WTC11 (cell line): ENCODE data around the gene SLC38A11. TPM values are rescaled to one million over a fixed set of nuclear protein-coding genes. Genes with fewer than 3 reads are reported as not detected.

ENCODE experiments used
- ATAC-seq: fragments of 200-7000 bp; cut with Tn5 transposase; 2 replicates; pipeline ENCODE4 v1.10.0; 2021; ENCODE audit warnings: mild to moderate bottlenecking, moderate library complexity
- CTCF ChIA-PET: fragments of 300-600 bp; sonication (Branson Sonifier 250); formaldehyde crosslinking; loops from one replicate; lab custom pipeline; 2021; ENCODE audit warnings: antibody characterized with exemption; lab: Charles Lee
- POLR2A ChIA-PET: fragments of 350-600 bp; sonication (Branson Sonifier 250); formaldehyde crosslinking; loops from one replicate; lab custom pipeline; 2021; ENCODE audit warnings: antibody characterized with exemption; lab: Charles Lee
- DNase-seq: peaks from one replicate; pipeline ENCODE4 v3.0.0; 2021; ENCODE audit warnings: low spot score
- H3K27ac Mint-ChIP-seq: 2 replicates; pipeline ENCODE4 v1.8.0; 2021; ENCODE audit warnings: mixed read lengths
- H3K27me3 Mint-ChIP-seq: 2 replicates; pipeline ENCODE4 v1.8.0; 2021; ENCODE audit warnings: low read depth, mild to moderate bottlenecking, moderate library complexity, mixed read lengths
- H3K36me3 Mint-ChIP-seq: 2 replicates; pipeline ENCODE4 v1.8.0; 2021; ENCODE audit warnings: mixed read lengths
- H3K4me1 Mint-ChIP-seq: 2 replicates; pipeline ENCODE4 v1.8.0; 2022; ENCODE audit warnings: mixed read lengths
- H3K4me3 Mint-ChIP-seq: 2 replicates; pipeline ENCODE4 v1.8.0; 2021; ENCODE audit warnings: mild to moderate bottlenecking, moderate library complexity, mixed read lengths
- H3K9me3 Mint-ChIP-seq: 2 replicates; pipeline ENCODE4 v1.8.0; 2021; ENCODE audit warnings: mixed read lengths
- ELF4 ChIP-seq: sonication (generic); formaldehyde crosslinking; IDR thresholded peaks from 2 replicates; pipeline ENCODE4 v1.8.1; 2022; ENCODE audit warnings: low read depth, mild to moderate bottlenecking, moderate library complexity, missing genetic modification reagents
- PRRX2 ChIP-seq: fragments of 250-450 bp; sonication (Bioruptor Pico); IDR thresholded peaks from 2 replicates; pipeline ENCODE4 v1.8.0; 2021; ENCODE audit warnings: mild to moderate bottlenecking
- RORB ChIP-seq: fragments of 250-450 bp; sonication (Bioruptor Pico); IDR thresholded peaks from 2 replicates; pipeline ENCODE4 v1.9.0; 2021; ENCODE audit warnings: mild to moderate bottlenecking
- ZNF219 ChIP-seq: sonication (generic); formaldehyde crosslinking; IDR thresholded peaks from 2 replicates; pipeline ENCODE4 v1.8.0; 2023; ENCODE audit warnings: missing genetic modification reagents, mild to moderate bottlenecking, borderline replicate concordance
- ZNF423 ChIP-seq: fragments of 250-450 bp; sonication (Bioruptor Pico); IDR thresholded peaks from 2 replicates; pipeline ENCODE4 v2.1.2; 2022; ENCODE audit warnings: mild to moderate bottlenecking, moderate library complexity
- total RNA-seq: library from RNA; stranded (reverse); gene quantifications from 3 replicates; pipeline ENCODE4 v1.2.3, GENCODE V29; 2021
- TF ChIP-seq, protein P1 (sequence below): fragments of 250-450 bp; sonication (Bioruptor Pico); conservative IDR thresholded peaks from 2 replicates; pipeline ENCODE4 v1.9.0; 2021; ENCODE audit warnings: mild to moderate bottlenecking
- TF ChIP-seq, protein P2 (sequence below): sonication (generic); formaldehyde crosslinking; IDR thresholded peaks from 2 replicates; pipeline ENCODE4 v1.8.1; 2022; ENCODE audit warnings: low read depth, mild to moderate bottlenecking, moderate library complexity, missing genetic modification reagents, borderline replicate concordance
- TF ChIP-seq, protein P3 (sequence below): sonication (generic); formaldehyde crosslinking; IDR thresholded peaks from 2 replicates; pipeline ENCODE4 v1.8.1; 2023; ENCODE audit warnings: mild to moderate bottlenecking, missing genetic modification reagents
- TF ChIP-seq, protein P4 (sequence below): sonication (generic); formaldehyde crosslinking; IDR thresholded peaks from 2 replicates; pipeline ENCODE4 v1.8.1; 2022; ENCODE audit warnings: low read depth, missing genetic modification reagents, borderline replicate concordance
- TF ChIP-seq, protein P5 (sequence below): fragments of 200-600 bp; IDR thresholded peaks from 2 replicates; pipeline ENCODE4 v1.8.0; 2022; ENCODE audit warnings: antibody characterized with exemption
- TF ChIP-seq, protein P6 (sequence below): sonication (generic); formaldehyde crosslinking; conservative IDR thresholded peaks from 2 replicates; pipeline ENCODE4 v1.8.1; 2023; ENCODE audit warnings: mild to moderate bottlenecking, low read depth, missing genetic modification reagents, moderate library complexity
- TF ChIP-seq, protein P7 (sequence below): sonication (generic); formaldehyde crosslinking; conservative IDR thresholded peaks from 2 replicates; pipeline ENCODE4 v1.8.1; 2022; ENCODE audit warnings: mild to moderate bottlenecking, missing genetic modification reagents
- TF ChIP-seq, protein P8 (sequence below): fragments of 250-450 bp; sonication (Bioruptor Pico); IDR thresholded peaks from 2 replicates; pipeline ENCODE4 v1.9.0; 2021; ENCODE audit warnings: mild to moderate bottlenecking

Gene SLC38A11
- total RNA-seq, 1 experiment from 2014 or later: not detected

DNA sequence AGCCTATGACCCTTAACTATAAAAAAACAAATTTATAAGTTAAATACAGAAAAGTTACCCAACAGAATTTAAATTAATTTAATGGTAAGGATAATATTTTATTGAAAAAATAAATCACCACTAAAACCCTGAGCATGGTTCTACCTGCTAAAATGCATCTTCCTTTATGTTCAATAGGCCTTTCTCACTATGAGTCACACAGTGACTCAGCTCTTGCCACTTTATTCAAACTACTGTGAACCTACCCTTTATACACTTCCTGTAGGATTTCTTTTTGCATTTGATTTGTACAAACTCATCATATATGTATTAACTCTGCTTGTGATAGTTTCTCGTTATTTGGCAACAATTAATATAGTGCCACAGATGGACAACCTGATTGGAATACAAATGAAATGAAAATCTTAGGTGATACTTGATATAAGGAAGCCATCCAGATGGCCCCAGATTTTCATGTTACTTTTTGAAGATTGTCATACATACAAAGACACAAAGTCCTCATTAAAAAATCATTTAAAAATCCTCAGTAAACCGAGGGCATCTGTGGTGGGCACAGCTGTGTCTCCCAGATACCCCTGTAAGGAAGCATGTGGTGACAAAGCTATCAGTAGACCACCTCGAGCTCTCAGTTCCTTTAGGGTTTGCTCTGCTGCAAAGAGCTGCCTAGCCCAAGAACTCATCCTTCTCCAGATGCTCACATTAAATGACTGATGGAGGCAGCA lies 58.5 kb downstream of the SLC38A11 start:
- no peak for DNase-seq
- Mint-ChIP-seq H3K4me1 (peaks cover 15% of the 10 kb centered on the region), H3K27me3 (no peaks in the 10 kb centered on the region), H3K36me3 (no peaks in the 10 kb centered on the region; the same call in 1 of the 2 replicates), H3K4me3 (no peak overlapping the region), H3K27ac (no peak overlapping the region), H3K9me3 (peaks cover 12% of the 10 kb centered on the region)
- CTCF ChIA-PET: no interaction called here
- POLR2A ChIA-PET: no interaction called here
- no peak for ATAC-seq
- TF ChIP-seq, protein P1, sequence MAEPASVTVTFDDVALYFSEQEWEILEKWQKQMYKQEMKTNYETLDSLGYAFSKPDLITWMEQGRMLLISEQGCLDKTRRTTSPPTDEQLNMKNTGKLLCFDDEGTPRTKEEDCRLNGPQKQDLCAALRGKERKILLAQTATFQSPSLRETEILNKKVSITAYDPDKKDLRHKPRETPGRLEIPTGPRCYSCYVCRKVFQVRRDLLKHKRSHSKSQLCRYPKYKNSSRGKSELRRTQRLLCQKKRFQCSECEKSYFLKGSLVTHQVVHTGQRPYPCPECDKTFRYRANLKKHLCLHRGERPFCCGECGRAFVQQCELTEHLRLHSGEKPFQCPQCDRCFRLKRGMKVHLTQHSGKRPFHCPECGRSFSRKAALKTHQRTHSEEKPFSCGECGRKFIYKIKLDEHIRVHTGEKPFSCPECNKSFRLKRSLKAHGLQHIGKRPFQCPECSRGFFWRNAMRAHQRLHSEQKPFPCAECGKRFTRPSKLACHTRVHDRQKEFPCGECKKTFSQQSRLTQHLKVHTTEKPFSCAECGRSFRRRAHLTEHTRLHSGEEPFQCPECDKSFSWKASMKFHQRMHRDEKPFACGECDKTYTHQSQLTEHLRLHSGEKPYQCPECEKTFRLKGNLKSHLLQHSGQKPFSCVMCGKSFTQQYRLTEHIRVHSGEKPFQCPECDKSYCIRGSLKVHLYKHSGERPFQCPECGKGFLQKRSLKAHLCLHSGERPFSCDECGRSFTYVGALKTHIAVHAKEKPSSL (CRISPR knock-in tag): no peak
- TF ChIP-seq, protein P2, sequence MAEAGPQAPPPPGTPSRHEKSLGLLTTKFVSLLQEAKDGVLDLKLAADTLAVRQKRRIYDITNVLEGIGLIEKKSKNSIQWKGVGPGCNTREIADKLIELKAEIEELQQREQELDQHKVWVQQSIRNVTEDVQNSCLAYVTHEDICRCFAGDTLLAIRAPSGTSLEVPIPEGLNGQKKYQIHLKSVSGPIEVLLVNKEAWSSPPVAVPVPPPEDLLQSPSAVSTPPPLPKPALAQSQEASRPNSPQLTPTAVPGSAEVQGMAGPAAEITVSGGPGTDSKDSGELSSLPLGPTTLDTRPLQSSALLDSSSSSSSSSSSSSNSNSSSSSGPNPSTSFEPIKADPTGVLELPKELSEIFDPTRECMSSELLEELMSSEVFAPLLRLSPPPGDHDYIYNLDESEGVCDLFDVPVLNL (CRISPR knock-in tag): no peak
- TF ChIP-seq PRRX2 (CRISPR knock-in tag) (no peak), ZNF423 (CRISPR knock-in tag) (no peak)
- TF ChIP-seq, protein P3, sequence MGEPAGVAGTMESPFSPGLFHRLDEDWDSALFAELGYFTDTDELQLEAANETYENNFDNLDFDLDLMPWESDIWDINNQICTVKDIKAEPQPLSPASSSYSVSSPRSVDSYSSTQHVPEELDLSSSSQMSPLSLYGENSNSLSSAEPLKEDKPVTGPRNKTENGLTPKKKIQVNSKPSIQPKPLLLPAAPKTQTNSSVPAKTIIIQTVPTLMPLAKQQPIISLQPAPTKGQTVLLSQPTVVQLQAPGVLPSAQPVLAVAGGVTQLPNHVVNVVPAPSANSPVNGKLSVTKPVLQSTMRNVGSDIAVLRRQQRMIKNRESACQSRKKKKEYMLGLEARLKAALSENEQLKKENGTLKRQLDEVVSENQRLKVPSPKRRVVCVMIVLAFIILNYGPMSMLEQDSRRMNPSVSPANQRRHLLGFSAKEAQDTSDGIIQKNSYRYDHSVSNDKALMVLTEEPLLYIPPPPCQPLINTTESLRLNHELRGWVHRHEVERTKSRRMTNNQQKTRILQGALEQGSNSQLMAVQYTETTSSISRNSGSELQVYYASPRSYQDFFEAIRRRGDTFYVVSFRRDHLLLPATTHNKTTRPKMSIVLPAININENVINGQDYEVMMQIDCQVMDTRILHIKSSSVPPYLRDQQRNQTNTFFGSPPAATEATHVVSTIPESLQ: no peak

DNA sequence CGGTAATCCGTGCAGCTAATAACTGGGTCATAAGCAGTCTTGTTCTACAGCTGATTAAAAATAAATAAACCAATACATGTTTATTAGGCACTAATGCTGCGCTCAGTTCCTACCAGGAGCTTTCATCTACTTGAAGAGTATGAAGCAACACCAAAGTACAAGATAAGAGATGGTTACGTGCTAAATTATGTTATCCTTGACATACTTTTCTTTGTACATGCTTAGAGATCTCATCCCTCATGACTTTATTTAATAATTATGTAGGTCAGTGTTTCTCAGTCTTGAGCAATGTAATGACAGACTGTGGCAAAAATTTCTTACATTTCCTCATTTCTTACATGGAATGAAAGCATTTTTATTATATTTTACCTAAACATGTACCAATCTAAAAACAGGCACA lies 59.1 kb downstream of the SLC38A11 start:
- Mint-ChIP-seq H3K9me3 (peaks cover 12% of the 10 kb centered on the region), H3K4me3 (no peak overlapping the region), H3K4me1 (peaks cover 15% of the 10 kb centered on the region), H3K27me3 (no peaks in the 10 kb centered on the region), H3K27ac (no peak overlapping the region), H3K36me3 (no peaks in the 10 kb centered on the region; the same call in 1 of the 2 replicates)
- ChIA-PET POLR2A (no interaction called here), CTCF (no interaction called here)
- TF ChIP-seq, protein P4, sequence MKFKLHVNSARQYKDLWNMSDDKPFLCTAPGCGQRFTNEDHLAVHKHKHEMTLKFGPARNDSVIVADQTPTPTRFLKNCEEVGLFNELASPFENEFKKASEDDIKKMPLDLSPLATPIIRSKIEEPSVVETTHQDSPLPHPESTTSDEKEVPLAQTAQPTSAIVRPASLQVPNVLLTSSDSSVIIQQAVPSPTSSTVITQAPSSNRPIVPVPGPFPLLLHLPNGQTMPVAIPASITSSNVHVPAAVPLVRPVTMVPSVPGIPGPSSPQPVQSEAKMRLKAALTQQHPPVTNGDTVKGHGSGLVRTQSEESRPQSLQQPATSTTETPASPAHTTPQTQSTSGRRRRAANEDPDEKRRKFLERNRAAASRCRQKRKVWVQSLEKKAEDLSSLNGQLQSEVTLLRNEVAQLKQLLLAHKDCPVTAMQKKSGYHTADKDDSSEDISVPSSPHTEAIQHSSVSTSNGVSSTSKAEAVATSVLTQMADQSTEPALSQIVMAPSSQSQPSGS (CRISPR knock-in tag): no peak
- TF ChIP-seq, protein P5, sequence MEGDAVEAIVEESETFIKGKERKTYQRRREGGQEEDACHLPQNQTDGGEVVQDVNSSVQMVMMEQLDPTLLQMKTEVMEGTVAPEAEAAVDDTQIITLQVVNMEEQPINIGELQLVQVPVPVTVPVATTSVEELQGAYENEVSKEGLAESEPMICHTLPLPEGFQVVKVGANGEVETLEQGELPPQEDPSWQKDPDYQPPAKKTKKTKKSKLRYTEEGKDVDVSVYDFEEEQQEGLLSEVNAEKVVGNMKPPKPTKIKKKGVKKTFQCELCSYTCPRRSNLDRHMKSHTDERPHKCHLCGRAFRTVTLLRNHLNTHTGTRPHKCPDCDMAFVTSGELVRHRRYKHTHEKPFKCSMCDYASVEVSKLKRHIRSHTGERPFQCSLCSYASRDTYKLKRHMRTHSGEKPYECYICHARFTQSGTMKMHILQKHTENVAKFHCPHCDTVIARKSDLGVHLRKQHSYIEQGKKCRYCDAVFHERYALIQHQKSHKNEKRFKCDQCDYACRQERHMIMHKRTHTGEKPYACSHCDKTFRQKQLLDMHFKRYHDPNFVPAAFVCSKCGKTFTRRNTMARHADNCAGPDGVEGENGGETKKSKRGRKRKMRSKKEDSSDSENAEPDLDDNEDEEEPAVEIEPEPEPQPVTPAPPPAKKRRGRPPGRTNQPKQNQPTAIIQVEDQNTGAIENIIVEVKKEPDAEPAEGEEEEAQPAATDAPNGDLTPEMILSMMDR: no peak
- TF ChIP-seq, protein P6, sequence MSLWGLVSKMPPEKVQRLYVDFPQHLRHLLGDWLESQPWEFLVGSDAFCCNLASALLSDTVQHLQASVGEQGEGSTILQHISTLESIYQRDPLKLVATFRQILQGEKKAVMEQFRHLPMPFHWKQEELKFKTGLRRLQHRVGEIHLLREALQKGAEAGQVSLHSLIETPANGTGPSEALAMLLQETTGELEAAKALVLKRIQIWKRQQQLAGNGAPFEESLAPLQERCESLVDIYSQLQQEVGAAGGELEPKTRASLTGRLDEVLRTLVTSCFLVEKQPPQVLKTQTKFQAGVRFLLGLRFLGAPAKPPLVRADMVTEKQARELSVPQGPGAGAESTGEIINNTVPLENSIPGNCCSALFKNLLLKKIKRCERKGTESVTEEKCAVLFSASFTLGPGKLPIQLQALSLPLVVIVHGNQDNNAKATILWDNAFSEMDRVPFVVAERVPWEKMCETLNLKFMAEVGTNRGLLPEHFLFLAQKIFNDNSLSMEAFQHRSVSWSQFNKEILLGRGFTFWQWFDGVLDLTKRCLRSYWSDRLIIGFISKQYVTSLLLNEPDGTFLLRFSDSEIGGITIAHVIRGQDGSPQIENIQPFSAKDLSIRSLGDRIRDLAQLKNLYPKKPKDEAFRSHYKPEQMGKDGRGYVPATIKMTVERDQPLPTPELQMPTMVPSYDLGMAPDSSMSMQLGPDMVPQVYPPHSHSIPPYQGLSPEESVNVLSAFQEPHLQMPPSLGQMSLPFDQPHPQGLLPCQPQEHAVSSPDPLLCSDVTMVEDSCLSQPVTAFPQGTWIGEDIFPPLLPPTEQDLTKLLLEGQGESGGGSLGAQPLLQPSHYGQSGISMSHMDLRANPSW: no peak
- TF ChIP-seq, protein P7, sequence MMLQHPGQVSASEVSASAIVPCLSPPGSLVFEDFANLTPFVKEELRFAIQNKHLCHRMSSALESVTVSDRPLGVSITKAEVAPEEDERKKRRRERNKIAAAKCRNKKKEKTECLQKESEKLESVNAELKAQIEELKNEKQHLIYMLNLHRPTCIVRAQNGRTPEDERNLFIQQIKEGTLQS (CRISPR knock-in tag): no peak
- TF ChIP-seq RORB (CRISPR knock-in tag) (no peak), ZNF219 (CRISPR knock-in tag) (no peak), ELF4 (no peak)
- TF ChIP-seq, protein P8, sequence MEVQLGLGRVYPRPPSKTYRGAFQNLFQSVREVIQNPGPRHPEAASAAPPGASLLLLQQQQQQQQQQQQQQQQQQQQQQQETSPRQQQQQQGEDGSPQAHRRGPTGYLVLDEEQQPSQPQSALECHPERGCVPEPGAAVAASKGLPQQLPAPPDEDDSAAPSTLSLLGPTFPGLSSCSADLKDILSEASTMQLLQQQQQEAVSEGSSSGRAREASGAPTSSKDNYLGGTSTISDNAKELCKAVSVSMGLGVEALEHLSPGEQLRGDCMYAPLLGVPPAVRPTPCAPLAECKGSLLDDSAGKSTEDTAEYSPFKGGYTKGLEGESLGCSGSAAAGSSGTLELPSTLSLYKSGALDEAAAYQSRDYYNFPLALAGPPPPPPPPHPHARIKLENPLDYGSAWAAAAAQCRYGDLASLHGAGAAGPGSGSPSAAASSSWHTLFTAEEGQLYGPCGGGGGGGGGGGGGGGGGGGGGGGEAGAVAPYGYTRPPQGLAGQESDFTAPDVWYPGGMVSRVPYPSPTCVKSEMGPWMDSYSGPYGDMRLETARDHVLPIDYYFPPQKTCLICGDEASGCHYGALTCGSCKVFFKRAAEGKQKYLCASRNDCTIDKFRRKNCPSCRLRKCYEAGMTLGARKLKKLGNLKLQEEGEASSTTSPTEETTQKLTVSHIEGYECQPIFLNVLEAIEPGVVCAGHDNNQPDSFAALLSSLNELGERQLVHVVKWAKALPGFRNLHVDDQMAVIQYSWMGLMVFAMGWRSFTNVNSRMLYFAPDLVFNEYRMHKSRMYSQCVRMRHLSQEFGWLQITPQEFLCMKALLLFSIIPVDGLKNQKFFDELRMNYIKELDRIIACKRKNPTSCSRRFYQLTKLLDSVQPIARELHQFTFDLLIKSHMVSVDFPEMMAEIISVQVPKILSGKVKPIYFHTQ (CRISPR knock-in tag): no peak
- DNase-seq (no peak), ATAC-seq (no peak)
